Panc1 (cell line): ENCODE results near the gene MAP2K5. TPM values are rescaled to one million over a fixed set of nuclear protein-coding genes. Genes with fewer than 3 reads are reported as not detected.

Experiments
- ATAC-seq: fragments of 200-7000 bp; cut with Tn5 transposase; 2 replicates; pipeline ENCODE4 v1.9.1; 2020; ENCODE audit warnings: mild to moderate bottlenecking, moderate library complexity
- BruUV-seq: library from RNA; stranded (reverse); fragments of 400-500 nt; replicated peaks from 2 replicates; lab custom pipeline; 2021; lab: Mats Ljungman, UMichigan
- CTCF ChIA-PET: fragments of 300-600 bp; sonication (Branson Sonifier 250); formaldehyde crosslinking; loops from one replicate; lab custom pipeline; 2022; ENCODE audit warnings: antibody characterized with exemption; lab: Charles Lee
- POLR2A ChIA-PET: fragments of 300-600 bp; sonication (Branson Sonifier 250); formaldehyde crosslinking; loops from one replicate; lab custom pipeline; 2022; ENCODE audit warnings: antibody characterized with exemption; lab: Charles Lee
- DNase-seq: peaks from one replicate; pipeline ENCODE4 v3.0.0-alpha.2; 2010; ENCODE audit warnings: low read depth, low spot score
- H3K27ac ChIP-seq: 2 replicates; pipeline ENCODE4 v1.5.1; 2011; ENCODE audit warnings: mild to moderate bottlenecking, low read length, inconsistent platforms
- H3K27me3 ChIP-seq: fragments of 200-500 bp; sonication (Bioruptor generic); 2 replicates; pipeline ENCODE4 v1.6.0; 2014; ENCODE audit warnings: low read length, inconsistent platforms; ENCODE audit not compliant: control insufficient read depth, insufficient read depth
- H3K36me3 ChIP-seq: fragments of 200-500 bp; sonication (Bioruptor generic); 2 replicates; pipeline ENCODE4 v1.5.1; 2014; ENCODE audit warnings: inconsistent platforms, mild to moderate bottlenecking, low read length, moderate library complexity; ENCODE audit not compliant: control insufficient read depth, insufficient read depth
- H3K4me1 ChIP-seq: 2 replicates; pipeline ENCODE4 v1.5.1; 2011; ENCODE audit warnings: inconsistent platforms, mild to moderate bottlenecking, low read length, moderate library complexity; ENCODE audit not compliant: control insufficient read depth, insufficient read depth
- H3K4me3 ChIP-seq, 2 experiments: 2 replicates each; pipeline ENCODE4 v1.5.1; 2011 to 2012; ENCODE audit warnings: low read depth in 2 of 2, low read length in 2 of 2, mild to moderate bottlenecking in 2 of 2, inconsistent platforms in 1 of 2, moderate library complexity in 1 of 2
- H3K9me3 ChIP-seq: fragments of 200-500 bp; sonication (Bioruptor generic); 2 replicates; pipeline ENCODE4 v1.5.1; 2014; ENCODE audit warnings: low read depth, mild to moderate bottlenecking, inconsistent platforms, low read length, moderate library complexity; ENCODE audit not compliant: control insufficient read depth, insufficient read depth
- CTCF ChIP-seq: fragments of 450-650 bp; IDR thresholded peaks from 2 replicates; pipeline ENCODE4 v1.5.1; 2017; ENCODE audit warnings: mild to moderate bottlenecking
- POLR2AphosphoS5 ChIP-seq: IDR thresholded peaks from 2 replicates; pipeline ENCODE4 v1.6.1; 2012; ENCODE audit warnings: mild to moderate bottlenecking, low read depth, low read length, moderate library complexity
- REST ChIP-seq, 2 experiments: IDR thresholded peaks; 2 replicates each; pipeline ENCODE4 v1.6.1; 2011 to 2012; ENCODE audit warnings: low read depth in 2 of 2, control low read depth in 1 of 2, low read length in 1 of 2, mild to moderate bottlenecking in 1 of 2, moderate library complexity in 1 of 2; ENCODE audit not compliant: insufficient read depth in 1 of 2
- SIN3A ChIP-seq: IDR thresholded peaks from 2 replicates; pipeline ENCODE4 v1.6.1; 2012; ENCODE audit warnings: low read depth, mild to moderate bottlenecking, low read length, moderate library complexity, borderline replicate concordance; ENCODE audit not compliant: insufficient read depth
- TCF7L2 ChIP-seq: IDR thresholded peaks from 2 replicates; pipeline ENCODE4 v1.6.1; 2011; ENCODE audit warnings: mild to moderate bottlenecking, low read depth, low read length, inconsistent platforms
- in situ Hi-C: cut with HindIII; loops from 2 replicates; pipeline ENCODE4 v1.10.0; 2016; ENCODE audit warnings: low sequenced_read_pairs, low pct_unique_long_range_greater_than_20kb
- intact Hi-C: fragments of 100-400 bp; cut with micrococcal nuclease; formaldehyde crosslinking; loops from one replicate; pipeline ENCODE4 v1.10.0; 2022; ENCODE audit not compliant: unreplicated experiment
- total RNA-seq: library from RNA; stranded (reverse); gene quantifications from one replicate; pipeline ENCODE4 v1.2.1, GENCODE V29; 2021; ENCODE audit not compliant: unreplicated experiment

MAP2K5 gene
- total RNA-seq, 1 experiment from 2014 or later: 18.3 TPM

- Histone ChIP-seq H3K9me3 (no peaks in the 10 kb centered on the region), H3K4me3 (no peak overlapping the region), H3K36me3 (no peaks in the 10 kb centered on the region), H3K4me1 (no peaks in the 10 kb centered on the region), H3K27me3 (no peaks in the 10 kb centered on the region), H3K27ac (no peak overlapping the region)
- in situ Hi-C loops: no loop called here
- DNase-seq (no peak), ATAC-seq (no peak)
- CTCF ChIA-PET: no interaction called here
- TF ChIP-seq CTCF (no peak), SIN3A (no peak), TCF7L2 (no peak), REST (IDR thresholded peaks at IDR 0.05; ENCODE audit: insufficient read depth in 1 of 2, low read depth in 2 of 2, low read length in 1 of 2) (no peak), POLR2AphosphoS5 (no peak)
- intact Hi-C loops: no loop called here
- POLR2A ChIA-PET: no interaction called here
- BruUV-seq: no TSS peak
Observed at GRCh38 chr15:67805008-67805665, 262.6 kb downstream of the MAP2K5 start.

- no peaks in the 10 kb centered on the region for H3K4me1 ChIP-seq
- no peak for TF ChIP-seq REST (IDR thresholded peaks at IDR 0.05; ENCODE audit: insufficient read depth in 1 of 2, low read depth in 2 of 2, low read length in 1 of 2)
- TF ChIP-seq SIN3A: no peak
- no peak for TF ChIP-seq POLR2AphosphoS5
- TF ChIP-seq CTCF: no peak
- no peak for TF ChIP-seq TCF7L2
- intact Hi-C loops: no loop called here
- no peaks in the 10 kb centered on the region for H3K9me3 ChIP-seq
- no peak for DNase-seq
- POLR2A ChIA-PET: interaction anchor here (0.6 kb wide), 1 partner anchor 58 kb away, joined by 3 read pairs; no protein-coding TSS in a partner anchor
- no peaks in the 10 kb centered on the region for H3K27me3 ChIP-seq
- BruUV-seq: no TSS peak
- no peak overlapping the region for H3K4me3 ChIP-seq
- no peak for ATAC-seq
- CTCF ChIA-PET: no interaction called here
- no peak overlapping the region for H3K27ac ChIP-seq
- in situ Hi-C loops: no loop called here
- H3K36me3 ChIP-seq: no peaks in the 10 kb centered on the region
Observed at GRCh38 chr15:67805666-67806516, 263.4 kb downstream of the MAP2K5 start.
